Hepatocyte (in vitro differentiated cells): ENCODE results near the gene DDIT3. TPM values are rescaled to one million over a fixed set of nuclear protein-coding genes. Genes with fewer than 3 reads are reported as not detected.

Experiments used
- DNase-seq: peaks from one replicate; pipeline ENCODE4 v3.0.0-alpha.2; 2016; ENCODE audit warnings: low spot score
- H2AFZ ChIP-seq: fragments of 200-600 bp; sonication (generic); 2 replicates; pipeline ENCODE4 v1.6.0; 2016; ENCODE audit warnings: antibody characterized with exemption, mild to moderate bottlenecking
- H3K27ac ChIP-seq: fragments of 200-600 bp; sonication (generic); 2 replicates; pipeline ENCODE4 v1.5.1; 2016; ENCODE audit warnings: mild to moderate bottlenecking
- H3K27me3 ChIP-seq: fragments of 200-600 bp; sonication (generic); 2 replicates; pipeline ENCODE4 v1.6.1; 2016
- H3K36me3 ChIP-seq: fragments of 200-600 bp; sonication (generic); replicated peaks from 2 replicates; pipeline ENCODE4 v1.5.1; 2016; ENCODE audit warnings: low read depth; ENCODE audit not compliant: insufficient read depth
- H3K4me1 ChIP-seq: fragments of 200-600 bp; sonication (generic); 2 replicates; pipeline ENCODE4 v1.5.1; 2016; ENCODE audit warnings: mild to moderate bottlenecking, moderate library complexity; ENCODE audit not compliant: insufficient read depth
- H3K4me2 ChIP-seq: fragments of 200-600 bp; sonication (generic); 2 replicates; pipeline ENCODE4 v1.6.0; 2016
- H3K4me3 ChIP-seq: fragments of 200-600 bp; sonication (generic); 2 replicates; pipeline ENCODE4 v1.5.1; 2016; ENCODE audit warnings: mild to moderate bottlenecking
- H3K79me2 ChIP-seq: fragments of 200-600 bp; sonication (generic); 2 replicates; pipeline ENCODE4 v1.6.0; 2017; ENCODE audit warnings: mild to moderate bottlenecking
- H3K9me2 ChIP-seq: fragments of 200-600 bp; sonication (generic); replicated peaks from 2 replicates; pipeline ENCODE4 v1.6.0; 2017; ENCODE audit warnings: mild to moderate bottlenecking; ENCODE audit not compliant: insufficient read depth
- H3K9me3 ChIP-seq: fragments of 200-600 bp; sonication (generic); 2 replicates; pipeline ENCODE4 v1.5.1; 2016; ENCODE audit warnings: low read depth, mild to moderate bottlenecking
- H4K20me1 ChIP-seq: fragments of 200-600 bp; sonication (generic); 2 replicates; pipeline ENCODE4 v1.6.0; 2016; ENCODE audit warnings: mild to moderate bottlenecking; ENCODE audit not compliant: insufficient read depth, poor library complexity, severe bottlenecking
- EZH2 ChIP-seq: fragments of 200-600 bp; sonication (generic); IDR thresholded peaks from 2 replicates; pipeline ENCODE4 v1.6.1; 2016; ENCODE audit warnings: antibody characterized with exemption, mild to moderate bottlenecking, borderline replicate concordance
- EZH2phosphoT487 ChIP-seq: fragments of 200-600 bp; sonication (generic); IDR thresholded peaks from one replicate; pipeline ENCODE4 v1.6.1; 2018; ENCODE audit warnings: antibody characterized with exemption, mild to moderate bottlenecking, low read depth, moderate library complexity; ENCODE audit not compliant: unreplicated experiment, severe bottlenecking
- WGBS: methylation state at CpG from one replicate; pipeline ENCODE4 v1.1.6; 2016; ENCODE audit warnings: low lambda C conversion rate; ENCODE audit errors: missing lambda C conversion rate; 5-methylcytosine and 5-hydroxymethylcytosine counted together
- polyA plus RNA-seq: library from polyadenylated mRNA; unstranded; fragments of >200 nt; fragmentation: Nextera tagmentation; extraction: Ambion mirVana; gene quantifications from 2 replicates; pipeline ENCODE4 v1.2.1, GENCODE V29; 2016
- total RNA-seq: library from RNA; depleted of rRNA; stranded (reverse); fragments of >200 nt; gene quantifications from 2 replicates; pipeline ENCODE4 v1.2.3, GENCODE V29; 2014
- TF ChIP-seq, protein P1 (sequence below): fragments of 200-600 bp; sonication (generic); IDR thresholded peaks from 2 replicates; pipeline ENCODE4 v1.5.1; 2016; ENCODE audit warnings: antibody characterized with exemption, mild to moderate bottlenecking; ENCODE audit not compliant: poor library complexity

The DDIT3 gene, protein sequence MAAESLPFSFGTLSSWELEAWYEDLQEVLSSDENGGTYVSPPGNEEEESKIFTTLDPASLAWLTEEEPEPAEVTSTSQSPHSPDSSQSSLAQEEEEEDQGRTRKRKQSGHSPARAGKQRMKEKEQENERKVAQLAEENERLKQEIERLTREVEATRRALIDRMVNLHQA
- total RNA-seq = 92.7 and 105 TPM in 2 replicates
- 133 and 145 TPM in 2 replicates for polyA plus RNA-seq

DNA sequence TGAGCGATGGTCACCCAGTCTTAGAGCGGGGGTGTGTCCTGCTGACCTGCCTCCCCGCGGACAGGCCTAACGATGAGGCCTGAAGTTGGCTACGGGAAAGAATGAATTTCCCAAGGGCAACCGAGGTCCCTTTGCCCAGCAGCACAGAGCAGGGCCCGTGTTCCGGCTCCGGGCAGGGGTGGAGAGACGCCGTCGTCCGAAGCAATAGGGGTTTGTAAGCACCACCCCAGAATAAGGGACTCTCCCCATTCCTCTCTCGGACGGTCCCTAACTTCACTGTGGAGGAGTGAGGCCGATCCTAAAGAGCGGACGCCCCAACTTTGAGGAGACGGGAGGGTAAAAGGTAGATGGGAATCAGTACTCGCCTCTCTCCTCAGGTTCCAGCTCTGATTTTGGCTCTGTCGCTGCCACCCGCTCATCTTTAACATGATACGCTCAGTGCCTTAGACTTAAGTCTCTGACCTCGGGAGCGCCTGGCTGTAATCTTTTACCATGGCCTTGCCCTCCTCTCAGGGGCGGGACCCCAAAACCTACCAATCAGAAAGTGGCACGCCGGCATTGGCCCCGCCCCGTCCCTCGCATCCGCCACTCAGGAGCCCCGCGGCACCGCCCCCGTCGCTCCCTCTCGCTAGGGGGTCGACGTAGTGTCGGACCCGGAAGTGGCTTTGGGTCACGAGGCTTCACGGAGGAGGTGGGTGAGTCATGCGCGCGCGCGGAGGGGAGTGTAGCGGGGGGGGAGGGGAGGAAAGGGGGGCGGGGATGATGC, at the start of gene DDIT3:
TSS of gene DDIT3 (minus strand) at position 462 of the 766 bp plus-strand sequence. CDS start 3,108 bp downstream, outside the sequence.
- H3K9me2 ChIP-seq = no peaks in the 10 kb centered on the region
- H3K4me1 ChIP-seq = peaks cover 27% of the 10 kb centered on the region
- WGBS = under 1% methylated on average over 43 of the region's 52 CpGs
- peak within 1 kb of the TSS; percentile 93 for H3K4me2 ChIP-seq
- H3K4me3 ChIP-seq = peak within 1 kb of the TSS; percentile 69
- peak within 1 kb of the TSS; percentile 45 for H2AFZ ChIP-seq
- no peaks in the 10 kb centered on the region for H3K36me3 ChIP-seq
- H3K27me3 ChIP-seq = no peaks in the 10 kb centered on the region
- no peaks in the 10 kb centered on the region for H3K9me3 ChIP-seq
- peak within 1 kb of the TSS; percentile 99 for H3K27ac ChIP-seq
- H4K20me1 ChIP-seq = peaks cover 49% of the 10 kb centered on the region
- DNase-seq = peak; percentile 100
- no peak for TF ChIP-seq EZH2
- TF ChIP-seq, protein P1, sequence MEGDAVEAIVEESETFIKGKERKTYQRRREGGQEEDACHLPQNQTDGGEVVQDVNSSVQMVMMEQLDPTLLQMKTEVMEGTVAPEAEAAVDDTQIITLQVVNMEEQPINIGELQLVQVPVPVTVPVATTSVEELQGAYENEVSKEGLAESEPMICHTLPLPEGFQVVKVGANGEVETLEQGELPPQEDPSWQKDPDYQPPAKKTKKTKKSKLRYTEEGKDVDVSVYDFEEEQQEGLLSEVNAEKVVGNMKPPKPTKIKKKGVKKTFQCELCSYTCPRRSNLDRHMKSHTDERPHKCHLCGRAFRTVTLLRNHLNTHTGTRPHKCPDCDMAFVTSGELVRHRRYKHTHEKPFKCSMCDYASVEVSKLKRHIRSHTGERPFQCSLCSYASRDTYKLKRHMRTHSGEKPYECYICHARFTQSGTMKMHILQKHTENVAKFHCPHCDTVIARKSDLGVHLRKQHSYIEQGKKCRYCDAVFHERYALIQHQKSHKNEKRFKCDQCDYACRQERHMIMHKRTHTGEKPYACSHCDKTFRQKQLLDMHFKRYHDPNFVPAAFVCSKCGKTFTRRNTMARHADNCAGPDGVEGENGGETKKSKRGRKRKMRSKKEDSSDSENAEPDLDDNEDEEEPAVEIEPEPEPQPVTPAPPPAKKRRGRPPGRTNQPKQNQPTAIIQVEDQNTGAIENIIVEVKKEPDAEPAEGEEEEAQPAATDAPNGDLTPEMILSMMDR = no peak
- TF ChIP-seq EZH2phosphoT487 = no peak
- H3K79me2 ChIP-seq = peaks cover 51% of the 10 kb centered on the region

DNA sequence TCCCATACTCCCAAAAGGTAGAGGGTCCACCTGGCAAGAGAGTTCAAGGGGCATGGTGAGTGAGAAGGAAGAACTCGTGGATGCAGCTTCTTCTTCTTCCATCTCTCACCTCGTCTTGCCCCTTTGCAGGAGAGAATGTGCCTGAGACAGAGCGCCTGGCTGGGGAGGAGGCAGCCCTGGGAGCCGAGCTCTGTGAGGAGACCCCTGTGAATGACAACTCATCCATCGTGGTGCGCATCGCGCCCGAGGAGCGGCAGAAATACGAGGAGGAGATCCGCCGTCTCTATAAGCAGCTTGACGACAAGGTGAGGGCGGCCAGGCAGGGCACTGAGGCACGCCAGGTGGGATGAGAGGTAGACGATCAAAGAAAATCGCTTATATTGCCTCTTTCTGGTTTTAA, 49.5 kb upstream of the DDIT3 start:
- no peak overlapping the region for H3K4me2 ChIP-seq
- H3K9me3 ChIP-seq = no peaks in the 10 kb centered on the region
- no peak overlapping the region for H2AFZ ChIP-seq
- no peaks in the 10 kb centered on the region for H3K4me1 ChIP-seq
- H3K4me3 ChIP-seq = no peak overlapping the region
- H3K27me3 ChIP-seq = no peaks in the 10 kb centered on the region
- no peak overlapping the region for H3K27ac ChIP-seq
- no peaks in the 10 kb centered on the region for H3K9me2 ChIP-seq
- no peaks in the 10 kb centered on the region for H3K36me3 ChIP-seq
- no peaks in the 10 kb centered on the region for H3K79me2 ChIP-seq
- no peaks in the 10 kb centered on the region for H4K20me1 ChIP-seq
- TF ChIP-seq, protein P1 = no peak
- TF ChIP-seq EZH2 (no peak), EZH2phosphoT487 (no peak)
- 90% methylated on average over 18 of the region's 18 CpGs for WGBS
- DNase-seq = no peak

DNA sequence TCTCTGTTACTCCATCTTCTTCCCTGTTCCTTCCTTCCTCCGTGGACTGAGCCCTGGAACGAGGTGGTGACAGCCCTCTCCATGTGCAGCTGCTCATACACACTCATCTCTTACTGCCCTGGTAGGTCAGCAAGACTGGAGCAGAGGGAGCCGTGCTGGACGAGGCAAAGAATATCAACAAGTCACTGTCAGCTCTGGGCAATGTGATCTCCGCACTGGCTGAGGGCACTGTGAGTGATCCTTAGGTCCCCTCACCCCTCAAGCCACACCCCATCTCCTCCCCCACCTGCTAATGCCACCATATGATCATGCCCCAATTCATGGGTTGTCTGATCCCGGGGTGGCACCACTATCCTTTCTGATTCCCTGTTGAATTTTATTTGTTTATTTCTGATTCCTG, 48.5 kb upstream of the DDIT3 start:
- WGBS = 82% methylated on average over 6 of the region's 6 CpGs
- no peaks in the 10 kb centered on the region for H3K9me2 ChIP-seq
- no peaks in the 10 kb centered on the region for H3K4me1 ChIP-seq
- no peak overlapping the region for H3K4me2 ChIP-seq
- H3K79me2 ChIP-seq = no peaks in the 10 kb centered on the region
- H3K27ac ChIP-seq = no peak overlapping the region
- no peak overlapping the region for H3K4me3 ChIP-seq
- H2AFZ ChIP-seq = no peak overlapping the region
- no peaks in the 10 kb centered on the region for H3K27me3 ChIP-seq
- TF ChIP-seq, protein P1 = no peak
- no peak for TF ChIP-seq EZH2phosphoT487
- no peak for TF ChIP-seq EZH2
- no peak for DNase-seq
- no peaks in the 10 kb centered on the region for H3K36me3 ChIP-seq
- no peaks in the 10 kb centered on the region for H4K20me1 ChIP-seq
- H3K9me3 ChIP-seq = no peaks in the 10 kb centered on the region
